Dendritic cell treated with granulocyte-macrophage colony-stimulating factor and Interleukin-4, amounts not matched to agents 40 ng/mL and 50 ng/mL, for 4 days (primary cell): Measurements from ENCODE around the gene ZNF385C.
A peak's percentile ranks its signal among the peaks of the same experiment; 100 is the strongest.

Source experiments
- H3K27ac Mint-ChIP-seq: one replicate; pipeline ENCODE4 v1.8.0; 2022; ENCODE audit warnings: mild to moderate bottlenecking, mixed read lengths
- H3K27me3 Mint-ChIP-seq: one replicate; pipeline ENCODE4 v1.8.0; 2022; ENCODE audit warnings: mild to moderate bottlenecking, mixed read lengths
- H3K36me3 Mint-ChIP-seq: one replicate; pipeline ENCODE4 v1.8.0; 2022; ENCODE audit warnings: low read depth, mixed read lengths
- H3K4me1 Mint-ChIP-seq: one replicate; pipeline ENCODE4 v1.8.0; 2022; ENCODE audit warnings: low read depth, mixed read lengths
- H3K4me3 Mint-ChIP-seq: one replicate; pipeline ENCODE4 v1.8.0; 2022; ENCODE audit warnings: mild to moderate bottlenecking, moderate library complexity, mixed read lengths
- H3K9me3 Mint-ChIP-seq: one replicate; pipeline ENCODE4 v1.8.0; 2022; ENCODE audit warnings: mixed read lengths
- intact Hi-C: fragments of 100-400 bp; cut with micrococcal nuclease; formaldehyde crosslinking; loops from one replicate; pipeline ENCODE4 v1.15.0; 2022

The ZNF385C gene

GRCh38 chr17:42087736-42088705, 10.3 kb downstream of the ZNF385C start:
- Mint-ChIP-seq H3K9me3 (no peaks in the 10 kb centered on the region), H3K4me1 (peaks cover 17% of the 10 kb centered on the region), H3K27ac (no peak overlapping the region), H3K4me3 (no peak overlapping the region), H3K27me3 (peaks cover 7% of the 10 kb centered on the region), H3K36me3 (no peaks in the 10 kb centered on the region)
- intact Hi-C loops, result no loop called here

- intact Hi-C loops, result no loop called here
- Mint-ChIP-seq H3K4me1 (peaks cover 14% of the 10 kb centered on the region), H3K4me3 (no peak overlapping the region), H3K9me3 (no peaks in the 10 kb centered on the region), H3K27me3 (peaks cover 10% of the 10 kb centered on the region), H3K36me3 (no peaks in the 10 kb centered on the region), H3K27ac (no peak overlapping the region)
Measured at GRCh38 chr17:42087042-42087701, 11.1 kb downstream of the ZNF385C start.

GRCh38 chr17:42081516-42082129, 16.6 kb downstream of the ZNF385C start:
- intact Hi-C loops, result no loop called here
- H3K27ac Mint-ChIP-seq, result no peak overlapping the region
- no peaks in the 10 kb centered on the region for H3K9me3 Mint-ChIP-seq
- peaks cover 9% of the 10 kb centered on the region for H3K27me3 Mint-ChIP-seq
- H3K4me3 Mint-ChIP-seq, result no peak overlapping the region
- H3K4me1 Mint-ChIP-seq, result peaks cover 4% of the 10 kb centered on the region
- no peaks in the 10 kb centered on the region for H3K36me3 Mint-ChIP-seq

- H3K36me3 Mint-ChIP-seq, result no peaks in the 10 kb centered on the region
- peaks cover 9% of the 10 kb centered on the region for H3K27me3 Mint-ChIP-seq
- no peak overlapping the region for H3K27ac Mint-ChIP-seq
- no peaks in the 10 kb centered on the region for H3K9me3 Mint-ChIP-seq
- H3K4me3 Mint-ChIP-seq, result no peak overlapping the region
- H3K4me1 Mint-ChIP-seq, result peaks cover 4% of the 10 kb centered on the region
- intact Hi-C loops, result no loop called here
Measured at GRCh38 chr17:42079541-42079940, 18.7 kb downstream of the ZNF385C start.

- H3K36me3 Mint-ChIP-seq, result no peaks in the 10 kb centered on the region
- no peak overlapping the region for H3K27ac Mint-ChIP-seq
- peaks cover 4% of the 10 kb centered on the region for H3K4me1 Mint-ChIP-seq
- peaks cover 15% of the 10 kb centered on the region for H3K27me3 Mint-ChIP-seq
- H3K9me3 Mint-ChIP-seq, result no peaks in the 10 kb centered on the region
- intact Hi-C loops, result no loop called here
- H3K4me3 Mint-ChIP-seq, result no peak overlapping the region
Measured at GRCh38 chr17:42078396-42079043, 19.8 kb downstream of the ZNF385C start.

GRCh38 chr17:42077755-42078154, 20.5 kb downstream of the ZNF385C start:
- H3K27me3 Mint-ChIP-seq, result peaks cover 22% of the 10 kb centered on the region
- H3K4me1 Mint-ChIP-seq, result peaks cover 8% of the 10 kb centered on the region
- intact Hi-C loops, result no loop called here
- no peak overlapping the region for H3K27ac Mint-ChIP-seq
- no peak overlapping the region for H3K4me3 Mint-ChIP-seq
- no peaks in the 10 kb centered on the region for H3K36me3 Mint-ChIP-seq
- no peaks in the 10 kb centered on the region for H3K9me3 Mint-ChIP-seq

GRCh38 chr17:42076797-42077559, 21.3 kb downstream of the ZNF385C start:
- Mint-ChIP-seq H3K27ac (no peak overlapping the region), H3K4me3 (no peak overlapping the region), H3K36me3 (no peaks in the 10 kb centered on the region), H3K27me3 (peaks cover 22% of the 10 kb centered on the region), H3K4me1 (peaks cover 7% of the 10 kb centered on the region), H3K9me3 (no peaks in the 10 kb centered on the region)
- intact Hi-C loops, result no loop called here

- no peaks in the 10 kb centered on the region for H3K9me3 Mint-ChIP-seq
- H3K36me3 Mint-ChIP-seq, result no peaks in the 10 kb centered on the region
- H3K4me1 Mint-ChIP-seq, result peaks cover 15% of the 10 kb centered on the region
- intact Hi-C loops, result no loop called here
- H3K27ac Mint-ChIP-seq, result no peak overlapping the region
- H3K4me3 Mint-ChIP-seq, result no peak overlapping the region
- H3K27me3 Mint-ChIP-seq, result peaks cover 34% of the 10 kb centered on the region
Measured at GRCh38 chr17:42075789-42076188, 22.5 kb downstream of the ZNF385C start.

GRCh38 chr17:42072323-42073187, 25.7 kb downstream of the ZNF385C start:
- Mint-ChIP-seq H3K27me3 (peaks cover 45% of the 10 kb centered on the region), H3K36me3 (no peaks in the 10 kb centered on the region), H3K27ac (no peak overlapping the region), H3K4me3 (peak overlapping the region; percentile 23), H3K9me3 (no peaks in the 10 kb centered on the region), H3K4me1 (peaks cover 15% of the 10 kb centered on the region)
- intact Hi-C loops, result no loop called here

GRCh38 chr17:42071810-42072209, 26.5 kb downstream of the ZNF385C start:
- Mint-ChIP-seq H3K9me3 (no peaks in the 10 kb centered on the region), H3K27ac (no peak overlapping the region), H3K4me3 (peak overlapping the region; percentile 23), H3K27me3 (peaks cover 45% of the 10 kb centered on the region), H3K36me3 (no peaks in the 10 kb centered on the region), H3K4me1 (peaks cover 15% of the 10 kb centered on the region)
- intact Hi-C loops, result no loop called here

- Mint-ChIP-seq H3K27me3 (peaks cover 44% of the 10 kb centered on the region), H3K27ac (no peak overlapping the region), H3K4me3 (no peak overlapping the region), H3K9me3 (no peaks in the 10 kb centered on the region), H3K36me3 (no peaks in the 10 kb centered on the region), H3K4me1 (peaks cover 19% of the 10 kb centered on the region)
- intact Hi-C loops, result loop anchor here (5.0 kb wide), 1 partner anchor 48 kb away; no protein-coding TSS in a partner anchor
Measured at GRCh38 chr17:42068979-42069378, 29.3 kb downstream of the ZNF385C start.

- H3K27ac Mint-ChIP-seq, result no peak overlapping the region
- intact Hi-C loops, result loop anchor here (5.0 kb wide), 1 partner anchor 50 kb away; no protein-coding TSS in a partner anchor
Measured at GRCh38 chr17:42067371-42068091, 30.7 kb downstream of the ZNF385C start.

More at GRCh38 chr17:42067371-42068091, 30.7 kb downstream of the ZNF385C start:
- H3K4me1 Mint-ChIP-seq, result peaks cover 28% of the 10 kb centered on the region
- no peaks in the 10 kb centered on the region for H3K9me3 Mint-ChIP-seq
- peaks cover 30% of the 10 kb centered on the region for H3K27me3 Mint-ChIP-seq
- no peaks in the 10 kb centered on the region for H3K36me3 Mint-ChIP-seq
- H3K4me3 Mint-ChIP-seq, result no peak overlapping the region
